ENCODE data around the gene KCNK6.

The KCNK6 gene

DNA sequence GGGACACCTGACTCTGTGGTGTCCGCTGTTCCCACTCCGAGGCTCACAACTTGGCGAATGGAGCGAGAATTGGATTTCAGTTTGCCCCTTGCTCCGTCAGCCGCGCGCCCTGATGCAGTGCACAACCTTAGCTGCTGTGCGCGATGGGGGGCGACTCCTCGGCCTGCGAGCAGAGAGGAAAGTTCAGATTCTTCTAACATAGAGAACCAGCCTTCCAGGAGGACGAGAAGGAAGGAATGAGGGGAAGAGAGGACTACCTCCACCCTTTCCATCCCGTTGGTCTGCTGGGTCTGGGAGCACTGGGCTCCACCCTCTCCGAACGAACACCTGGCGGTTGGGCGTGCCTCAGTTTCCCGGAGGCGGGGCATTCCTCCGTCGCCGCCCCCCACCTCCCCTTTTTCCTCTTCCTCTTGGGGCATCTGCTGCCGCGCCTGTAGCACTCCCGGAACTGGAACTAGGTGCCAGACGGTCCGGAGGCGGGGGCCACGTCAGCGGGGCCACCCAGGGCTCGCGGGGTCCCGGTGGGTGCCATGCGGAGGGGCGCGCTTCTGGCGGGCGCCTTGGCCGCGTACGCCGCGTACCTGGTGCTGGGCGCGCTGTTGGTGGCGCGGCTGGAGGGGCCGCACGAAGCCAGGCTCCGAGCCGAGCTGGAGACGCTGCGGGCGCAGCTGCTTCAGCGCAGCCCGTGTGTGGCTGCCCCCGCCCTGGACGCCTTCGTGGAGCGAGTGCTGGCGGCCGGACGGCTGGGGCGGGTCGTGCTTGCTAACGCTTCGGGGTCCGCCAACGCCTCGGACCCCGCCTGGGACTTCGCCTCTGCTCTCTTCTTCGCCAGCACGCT, at the start of gene KCNK6:
Gene KCNK6, plus strand, starts transcription at position 425 of the 838 bp plus-strand sequence. Its CDS starts 106 bp downstream, at position 531.
- peak; percentile 53 for DNase-seq

DNA sequence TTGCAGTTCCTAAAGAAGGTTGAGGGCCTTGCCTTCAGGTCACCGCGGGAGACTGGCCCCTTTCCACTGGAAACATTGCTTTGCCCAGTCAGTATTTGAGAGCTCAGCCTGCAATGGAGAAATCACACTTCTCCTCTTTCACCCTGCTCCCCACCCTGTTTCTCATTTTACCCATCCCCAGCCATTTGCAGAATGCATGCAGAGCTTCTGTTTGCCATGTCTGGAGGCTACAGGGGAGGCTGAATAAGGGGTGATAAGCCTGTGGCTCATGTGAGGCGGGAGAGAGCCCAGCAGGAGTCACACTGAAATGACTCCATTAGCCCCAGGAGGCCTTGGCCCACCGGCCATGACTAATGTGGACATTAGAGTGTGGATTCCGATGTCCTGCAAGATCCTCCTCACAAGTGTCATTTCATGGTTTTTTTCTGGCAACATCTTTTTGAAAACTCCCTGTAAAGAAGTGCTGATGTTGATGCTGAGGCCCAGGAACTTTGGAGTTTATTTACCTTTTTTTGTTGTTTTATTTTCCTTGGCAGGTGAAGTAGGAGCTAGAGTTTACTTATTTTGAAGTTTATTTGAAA, 49.0 kb upstream of the KCNK6 start:
- no peak for DNase-seq

DNA sequence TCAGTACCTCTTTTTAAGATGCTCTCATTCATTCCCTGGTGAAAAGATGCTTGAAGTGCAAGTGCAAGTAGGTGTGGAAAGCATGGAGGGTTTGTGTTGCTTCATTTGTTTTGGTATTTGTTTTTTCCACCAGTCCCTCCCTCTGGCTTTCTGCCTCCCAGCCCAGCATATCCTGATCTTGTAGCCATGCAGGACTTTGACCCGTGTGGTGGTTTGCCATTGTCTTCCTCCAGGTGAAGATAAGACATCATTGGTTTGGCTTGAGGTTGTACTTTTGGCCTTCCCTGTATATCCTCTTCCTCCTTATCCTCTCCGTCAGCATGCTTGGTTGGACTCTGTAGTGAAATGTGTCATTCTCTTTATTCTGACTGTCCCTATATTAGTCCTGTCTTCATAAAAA, 46.1 kb upstream of the KCNK6 start:
- no peak for DNase-seq

GRCh38 chr19:38274739-38275138, 44.9 kb upstream of the KCNK6 start:
- no peak for DNase-seq

DNA sequence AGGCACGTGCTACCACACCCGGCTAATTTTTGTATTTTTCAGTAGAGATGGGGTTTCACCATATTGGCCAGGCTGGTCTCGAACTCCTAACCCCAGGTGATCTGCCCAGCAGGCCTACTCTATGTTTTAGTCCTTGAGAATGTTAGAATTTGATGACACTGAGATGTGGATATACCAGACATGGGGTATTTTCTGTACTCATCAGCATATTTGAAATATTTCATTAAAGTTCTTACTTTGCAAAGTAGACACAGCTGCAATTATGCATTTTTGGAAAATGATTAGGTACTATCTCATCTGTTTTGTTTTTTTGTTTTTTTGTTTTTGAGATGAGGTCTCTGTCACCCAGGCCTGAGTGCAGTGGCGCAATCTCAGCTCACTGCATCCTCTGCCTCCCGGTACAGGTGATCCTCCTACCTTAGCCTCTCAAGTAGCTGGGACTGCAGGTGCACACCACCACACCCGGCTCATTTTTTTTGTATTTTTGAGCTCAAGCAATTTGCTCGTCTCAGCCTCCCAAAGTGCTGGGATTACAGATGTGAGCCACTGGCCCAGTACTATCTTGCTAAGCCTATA, 42.6 kb upstream of the KCNK6 start:
- DNase-seq: no peak

- no peak for DNase-seq
Measured at GRCh38 chr19:38277549-38277948, 42.1 kb upstream of the KCNK6 start.

DNA sequence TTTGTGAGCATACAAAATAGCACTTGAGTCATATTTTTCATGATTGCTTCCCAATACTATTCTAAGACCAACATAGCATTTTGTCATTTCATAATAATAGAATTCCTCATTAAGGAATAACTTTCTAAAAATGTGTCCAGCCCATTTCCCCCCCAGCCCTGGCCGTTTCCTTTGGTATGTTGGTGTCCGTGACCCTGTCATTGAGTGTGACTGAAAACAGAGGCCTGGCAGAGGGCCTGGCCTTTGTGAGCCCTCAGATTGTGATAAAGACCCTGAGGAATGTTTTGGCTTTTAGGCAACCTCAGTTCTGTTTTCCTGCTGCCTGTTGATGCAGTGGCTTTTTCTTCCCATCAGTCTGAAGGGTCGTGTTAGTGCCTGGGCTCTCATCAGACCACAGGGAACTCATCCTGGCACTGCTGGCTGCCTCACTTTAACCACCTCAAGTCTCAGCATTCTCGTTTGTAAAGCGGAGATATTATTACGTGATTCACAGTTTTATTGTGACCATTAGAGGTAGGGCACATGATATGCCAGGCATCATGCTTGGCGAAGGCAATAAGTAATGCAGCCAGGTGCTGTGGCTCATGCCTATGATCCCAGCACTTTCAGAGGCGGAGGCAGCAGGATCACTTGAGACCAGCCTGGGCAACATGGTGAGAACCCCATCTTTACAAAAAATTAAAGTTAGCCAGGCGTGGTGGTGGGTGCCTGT, 41.5 kb upstream of the KCNK6 start:
- DNase-seq: no peak

- no peak for DNase-seq
Measured at GRCh38 chr19:38278751-38279150, 40.9 kb upstream of the KCNK6 start.

GRCh38 chr19:38280030-38280921, 39.4 kb upstream of the KCNK6 start:
- no peak for DNase-seq

DNA sequence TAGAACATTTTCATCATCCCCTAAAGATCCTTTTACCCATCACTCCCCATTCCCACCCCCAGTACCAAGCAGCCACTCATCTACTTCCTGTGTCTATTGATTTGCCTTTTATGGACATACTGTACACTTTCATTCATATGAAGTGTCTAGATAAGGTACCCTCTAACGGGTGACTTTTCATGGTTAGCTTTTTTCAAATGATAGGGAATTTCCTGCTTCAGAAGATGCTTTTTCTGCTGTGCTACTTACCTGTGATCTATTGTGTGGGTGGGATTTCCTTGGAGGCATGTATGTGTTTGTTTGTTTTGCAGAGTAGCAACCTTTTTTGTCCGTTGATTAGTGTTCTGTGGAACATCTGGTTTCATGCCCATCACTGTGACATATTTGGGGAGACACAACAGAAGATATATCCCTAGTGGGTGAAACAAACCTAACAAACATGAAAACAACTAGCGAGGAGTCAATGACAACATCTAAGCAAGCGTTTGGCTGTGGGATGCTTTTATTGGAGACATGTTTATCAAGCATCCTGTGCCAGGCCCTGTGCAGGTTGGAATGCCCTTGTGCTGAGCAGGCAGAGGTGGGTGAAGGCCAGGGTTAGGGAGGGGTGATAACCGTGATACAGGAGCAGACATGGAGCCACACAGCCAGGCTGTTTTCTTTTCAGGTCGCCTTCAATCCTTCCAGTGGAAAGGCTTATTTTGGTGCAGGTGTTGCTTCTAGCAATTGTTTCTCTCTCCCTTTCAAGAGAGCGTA, 37.7 kb upstream of the KCNK6 start:
- DNase-seq: no peak

DNA sequence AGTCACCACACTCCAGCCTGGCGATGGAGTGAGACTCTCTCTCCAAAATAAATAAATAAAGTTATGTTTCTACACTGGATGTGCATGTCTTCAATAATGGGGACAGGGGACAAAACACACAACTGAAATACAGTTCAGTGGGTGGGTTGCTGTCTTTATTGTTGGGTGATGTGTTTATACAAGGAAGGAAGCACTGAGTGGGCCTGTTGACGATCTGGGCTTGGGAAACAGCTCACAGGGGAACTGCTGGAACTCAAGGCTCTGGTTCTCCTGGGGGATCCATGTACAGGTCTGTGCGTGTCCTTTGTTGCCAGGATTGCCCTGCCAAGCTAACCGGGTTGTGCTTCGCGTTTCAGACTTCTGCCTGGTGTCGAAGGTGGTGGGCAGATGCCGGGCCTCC, 36.4 kb upstream of the KCNK6 start:
- DNase-seq: peak; percentile 28

- peak; percentile 80 for DNase-seq
Measured at GRCh38 chr19:38284422-38284821, 35.2 kb upstream of the KCNK6 start.

DNA sequence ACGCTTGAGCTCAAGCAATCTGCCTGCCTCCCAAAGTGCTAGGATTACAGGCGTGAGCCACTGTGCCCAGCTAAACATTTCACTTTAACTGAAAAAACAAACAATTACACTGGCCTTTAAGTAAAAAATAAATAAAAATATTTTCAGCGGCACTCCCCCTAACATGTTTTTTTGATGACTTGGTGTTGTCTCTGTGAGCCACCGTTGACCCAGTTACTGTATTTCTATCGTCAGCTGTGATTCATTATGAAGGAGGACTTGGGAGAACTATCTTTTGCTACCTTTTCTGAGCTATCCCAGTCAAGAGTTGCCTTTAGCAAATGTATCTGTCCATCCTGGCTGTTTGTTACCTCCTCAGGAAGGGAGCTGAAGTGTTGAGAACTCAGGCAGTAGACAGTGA, 34.1 kb upstream of the KCNK6 start:
- DNase-seq: no peak

DNA sequence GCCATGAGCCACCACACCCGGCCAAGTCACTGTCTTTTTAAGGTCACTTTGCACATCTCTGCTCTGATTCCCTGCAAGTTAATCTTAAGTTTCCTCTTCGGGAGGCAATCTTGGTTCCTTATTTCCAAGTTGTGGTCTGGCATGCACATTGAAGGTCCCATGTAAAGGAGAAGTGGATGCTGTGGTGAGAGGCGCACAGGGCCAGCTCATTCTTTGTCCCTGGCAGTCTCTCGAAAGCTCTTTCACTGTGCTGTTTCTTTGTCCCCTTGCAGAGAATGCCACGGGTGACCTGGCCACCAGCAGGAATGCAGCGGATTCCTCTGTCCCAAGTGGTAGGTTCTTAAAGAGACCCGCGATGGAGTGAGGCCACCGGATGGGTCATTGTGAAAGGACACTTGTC, 32.0 kb upstream of the KCNK6 start:
- DNase-seq: peak; percentile 90

DNA sequence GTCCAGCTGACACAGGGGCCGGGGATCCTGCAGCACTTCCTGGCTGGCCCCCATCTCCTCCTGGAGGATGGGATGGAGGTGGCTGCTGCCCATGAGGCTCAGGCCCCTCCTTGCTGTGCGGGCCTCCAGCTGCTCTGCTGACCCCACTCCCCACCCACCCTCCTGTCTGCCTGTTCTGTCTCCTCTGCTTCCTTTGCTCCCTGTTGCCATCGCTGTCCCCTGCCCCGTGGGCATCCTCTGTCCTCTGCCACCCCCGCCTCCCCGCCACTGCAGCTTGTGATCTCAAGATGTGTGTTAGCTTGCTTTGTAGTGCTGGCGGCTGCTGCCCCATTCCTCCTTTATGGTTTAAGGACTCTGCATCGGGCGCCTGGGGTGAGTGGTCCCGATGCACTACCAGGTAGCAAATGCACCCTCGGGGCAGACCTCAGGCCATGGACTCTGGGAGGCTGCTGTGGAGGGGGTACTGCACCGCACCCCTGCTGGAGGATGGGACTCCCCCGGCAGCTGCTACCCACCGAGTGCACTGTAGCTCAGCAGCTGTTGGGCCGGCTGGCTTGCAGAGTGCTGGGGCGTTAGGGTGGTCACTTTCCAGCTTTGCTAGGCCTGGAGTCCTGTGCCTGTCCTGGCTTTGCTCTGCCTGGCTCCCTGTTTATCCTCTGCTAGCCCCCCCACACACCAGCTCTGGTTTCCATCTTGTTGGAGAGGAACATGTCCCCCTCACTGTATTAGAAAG, 31.4 kb upstream of the KCNK6 start:
- no peak for DNase-seq

GRCh38 chr19:38289955-38290354, 29.7 kb upstream of the KCNK6 start:
- no peak for DNase-seq

DNA sequence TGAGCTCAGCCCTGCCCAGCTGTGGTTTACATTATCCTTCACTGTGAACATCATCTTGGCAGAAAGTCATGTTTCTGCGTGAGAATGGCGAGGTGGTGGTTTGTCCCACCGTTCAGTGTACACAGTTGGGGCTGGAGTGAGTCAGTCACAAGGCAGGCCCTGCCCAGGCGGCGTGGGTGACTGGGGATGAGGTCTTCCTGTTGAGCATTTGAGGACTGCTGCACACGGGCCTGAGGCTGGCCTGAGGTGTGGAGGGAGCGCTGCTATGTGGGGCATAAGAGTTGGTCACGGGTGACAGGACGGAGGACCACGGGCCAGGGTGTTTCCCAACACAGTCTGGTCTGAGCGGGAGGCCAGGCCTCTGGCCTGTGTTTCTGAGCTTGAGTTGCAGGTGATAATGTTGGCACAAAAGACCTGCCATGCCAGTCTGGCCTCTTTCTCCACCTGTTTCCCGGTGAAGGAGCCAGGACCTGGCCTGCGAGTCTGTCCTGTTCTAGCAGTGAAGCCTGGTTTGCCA, 29.0 kb upstream of the KCNK6 start:
- no peak for DNase-seq

GRCh38 chr19:38291855-38292254, 27.8 kb upstream of the KCNK6 start:
- no peak for DNase-seq

DNA sequence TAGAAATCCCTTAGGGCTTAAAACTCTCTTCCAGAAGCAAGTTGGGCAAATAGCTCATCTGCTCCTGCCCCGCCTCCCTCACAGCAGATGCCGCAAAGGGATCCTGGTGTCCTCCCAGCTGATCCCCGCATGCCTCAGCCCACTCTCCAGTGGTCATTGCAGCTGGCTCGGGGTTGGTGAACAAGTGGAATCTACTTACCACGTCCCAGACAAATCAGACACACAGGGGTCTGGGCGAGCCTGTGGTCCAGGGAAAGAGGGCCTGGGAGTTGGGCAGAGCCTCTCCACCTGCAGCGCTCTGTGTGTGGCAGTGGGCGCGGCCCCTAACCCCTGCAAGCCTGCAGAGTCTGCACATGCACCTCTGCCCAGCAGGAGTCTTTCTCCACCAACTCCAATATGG, 26.4 kb upstream of the KCNK6 start:
- no peak for DNase-seq

- DNase-seq: no peak
Measured at GRCh38 chr19:38294090-38294489, 25.6 kb upstream of the KCNK6 start.

All from suppressor macrophage treated with lipopolysaccharide for 4 hours (primary cell).